IPS-NIHi7 (cell line): ENCODE measurements around the gene CDCA8.

Experiments used
- DNase-seq: peaks from one replicate; pipeline ENCODE4 v3.0.0; 2012; ENCODE audit warnings: mixed read lengths; ENCODE audit errors: extremely low spot score

Gene CDCA8

DNA sequence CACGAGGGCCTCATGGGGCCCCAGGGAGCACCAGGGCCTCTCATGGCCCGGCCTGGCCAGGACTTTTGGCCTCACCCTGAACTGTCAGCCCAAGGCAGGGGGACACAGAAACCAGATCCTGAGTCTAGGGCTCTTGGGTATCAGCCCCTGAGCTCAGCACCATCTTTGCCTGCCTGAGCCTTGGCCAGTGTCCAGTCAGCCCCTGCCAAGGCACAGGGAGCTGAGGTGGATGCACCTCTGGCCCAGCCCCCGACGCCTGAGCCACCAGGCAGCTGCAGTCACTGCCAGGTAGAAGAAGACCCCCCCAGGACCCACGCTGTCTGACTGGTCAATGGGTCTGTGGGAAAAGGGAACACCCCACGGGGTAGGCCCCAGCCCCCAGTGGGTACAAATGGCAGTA lies 25.3 kb downstream of the CDCA8 start:
- DNase-seq, result no peak

DNA sequence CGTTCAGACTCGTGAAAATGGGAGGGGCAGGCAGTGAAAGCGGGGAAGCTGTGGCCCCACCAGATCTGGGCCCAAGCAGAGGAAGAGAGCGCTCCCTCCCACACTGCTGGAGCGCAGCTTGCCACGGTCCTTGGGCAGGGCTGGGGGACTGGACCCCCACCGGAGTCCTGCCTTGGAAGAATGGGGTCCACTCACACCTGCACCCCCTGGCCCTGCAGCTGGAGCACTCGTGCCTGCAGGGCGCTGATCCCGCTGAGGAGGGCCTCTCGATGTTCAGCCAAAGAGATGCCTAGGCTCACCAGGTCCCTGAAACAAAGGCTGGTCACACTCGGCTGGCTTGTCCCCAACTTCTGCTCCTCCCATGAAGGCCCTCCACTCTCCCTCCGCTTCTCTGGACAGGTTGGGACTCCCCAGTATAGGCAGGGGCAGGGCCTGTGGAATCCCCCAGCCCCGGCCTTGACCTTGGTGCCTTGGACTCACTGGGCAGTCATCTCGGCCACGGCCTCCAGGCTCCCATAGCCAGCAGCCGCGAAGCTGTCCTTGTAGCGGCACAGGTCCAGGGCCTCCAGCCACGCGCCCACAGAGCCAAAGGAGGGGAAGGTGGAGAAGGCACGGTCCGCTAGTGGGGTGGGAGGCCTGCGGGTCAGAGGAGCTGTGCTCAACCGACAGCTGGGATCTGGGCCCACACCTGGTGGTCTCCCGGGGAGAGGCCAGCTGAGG lies 26.0 kb downstream of the CDCA8 start:
- no peak for DNase-seq

- no peak for DNase-seq
These were observed 26.7 kb downstream of the CDCA8 start for GRCh38 chr1:37718901-37719571.

DNA sequence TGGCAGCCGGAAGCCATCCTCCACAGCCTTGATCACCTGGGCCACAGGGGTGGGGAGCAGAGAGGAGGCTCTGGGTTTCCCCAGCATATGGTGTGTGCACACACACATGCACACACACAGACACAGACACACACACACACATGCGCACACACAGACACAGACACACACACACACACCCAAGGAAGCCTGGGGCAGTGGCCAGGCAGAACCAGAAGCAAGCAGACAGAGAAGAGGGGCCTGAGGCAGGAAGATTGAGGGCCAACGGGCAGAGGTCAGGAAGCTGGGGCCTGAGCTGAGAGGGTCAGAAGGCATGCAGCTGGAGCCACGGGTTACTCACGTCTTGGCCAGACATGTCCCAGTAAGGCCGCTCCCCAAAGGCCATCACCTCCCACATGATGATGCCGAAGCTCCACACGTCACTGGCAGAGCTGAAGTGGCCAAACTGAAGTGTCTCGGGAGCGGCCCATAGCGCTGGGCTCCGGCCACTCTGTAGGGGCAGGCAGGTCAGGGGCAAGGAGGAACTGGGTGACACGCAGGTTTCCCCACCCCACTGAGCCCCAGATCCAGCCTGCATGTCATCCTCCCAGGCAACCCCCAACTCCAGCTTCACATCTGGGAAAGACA lies 27.4 kb downstream of the CDCA8 start:
- DNase-seq, result no peak

DNA sequence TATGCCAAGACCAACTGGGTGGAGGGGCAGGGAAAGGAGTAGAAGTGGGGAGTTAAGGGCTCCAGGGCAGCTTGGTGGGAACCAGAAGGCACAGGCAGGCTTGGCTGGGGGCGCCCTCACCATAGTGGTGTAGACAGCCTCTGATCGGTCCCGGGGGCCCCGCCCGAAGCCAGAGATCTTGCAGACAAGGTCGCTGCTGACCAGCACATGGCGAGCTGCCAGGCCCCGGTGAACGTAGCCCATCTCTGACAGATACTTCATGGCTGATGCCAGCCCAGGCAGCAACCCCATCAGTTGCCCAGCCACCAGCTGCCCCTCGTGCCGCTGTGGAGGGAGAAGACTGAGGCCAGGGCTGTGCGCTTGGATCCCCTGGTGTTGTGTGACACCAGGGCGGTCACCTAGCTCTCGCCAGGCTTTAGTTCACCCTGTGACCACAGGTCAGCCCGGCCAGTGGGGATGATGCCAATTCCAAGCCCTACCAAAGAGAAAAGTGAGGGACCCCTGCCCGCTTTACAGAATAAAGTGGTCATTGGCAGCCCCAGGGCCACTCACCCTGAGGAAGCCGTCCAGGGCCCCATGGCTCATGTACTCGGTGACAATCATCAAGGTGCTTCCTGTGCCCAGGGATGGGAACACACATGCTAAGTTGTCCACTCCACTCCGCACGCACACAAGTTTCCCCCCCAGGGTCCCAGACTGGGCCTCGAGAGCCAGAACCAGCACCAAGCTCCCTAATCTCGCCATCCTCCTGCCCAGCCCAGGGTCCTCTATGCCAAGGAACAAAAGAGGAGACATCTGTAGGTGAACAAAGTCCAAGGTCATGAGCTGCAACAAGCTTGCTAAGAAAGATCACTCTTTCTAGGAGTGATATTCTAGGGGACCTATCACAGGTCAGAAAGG lies 28.2 kb downstream of the CDCA8 start:
- no peak for DNase-seq

GRCh38 chr1:37721565-37721964 lies 29.2 kb downstream of the CDCA8 start:
- no peak for DNase-seq

- DNase-seq, result no peak
These were observed 30.1 kb downstream of the CDCA8 start for GRCh38 chr1:37722181-37723071.

DNA sequence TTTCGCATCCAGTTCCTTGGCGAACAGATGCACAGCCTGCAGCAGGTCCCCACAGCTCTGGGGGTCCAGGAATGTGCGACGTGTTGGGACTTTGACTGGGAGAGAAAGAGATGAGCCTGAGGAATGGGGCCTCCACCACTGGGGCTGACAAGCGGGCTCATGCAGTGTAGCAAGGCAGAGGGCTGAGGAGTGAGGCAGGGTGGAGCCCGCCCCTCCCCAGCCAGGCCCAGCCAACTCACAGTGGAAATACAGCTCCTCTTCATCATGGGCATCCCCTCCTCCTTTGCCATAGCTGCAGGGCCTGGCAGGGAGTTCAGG lies 30.7 kb downstream of the CDCA8 start:
- DNase-seq, result no peak

DNA sequence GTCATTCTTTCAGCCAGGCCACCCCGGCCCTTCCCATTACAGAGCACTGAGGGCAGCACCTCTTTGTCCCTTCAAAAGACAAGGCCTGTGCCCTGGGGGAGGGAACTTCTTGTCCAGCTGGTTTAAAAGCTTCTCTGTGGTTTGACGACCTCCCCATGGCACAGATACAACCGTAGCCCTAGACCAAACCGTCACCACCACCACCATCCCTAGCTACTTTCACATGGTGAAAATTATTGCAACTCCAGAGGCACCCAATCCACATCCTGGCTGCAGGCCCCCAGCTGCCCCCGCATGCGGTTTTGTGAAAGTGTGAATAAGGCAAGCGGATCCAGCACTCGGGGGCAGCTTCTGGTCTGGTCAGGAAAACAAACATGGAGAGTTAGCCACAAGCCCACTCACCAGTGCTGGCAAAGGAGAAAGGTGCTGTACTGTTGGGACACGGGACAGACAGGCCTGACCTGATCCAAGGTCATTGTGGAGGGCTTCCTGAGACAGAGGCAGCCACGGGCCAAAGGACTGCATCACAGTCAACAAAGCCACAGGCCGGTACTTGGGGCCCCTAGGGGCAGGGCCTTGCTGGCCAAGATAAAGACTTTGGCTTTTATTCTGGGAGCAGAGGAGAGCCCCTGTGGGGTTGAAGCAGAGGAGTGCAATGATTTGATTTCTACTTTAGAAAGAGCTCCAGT lies 31.2 kb downstream of the CDCA8 start:
- no peak for DNase-seq

DNA sequence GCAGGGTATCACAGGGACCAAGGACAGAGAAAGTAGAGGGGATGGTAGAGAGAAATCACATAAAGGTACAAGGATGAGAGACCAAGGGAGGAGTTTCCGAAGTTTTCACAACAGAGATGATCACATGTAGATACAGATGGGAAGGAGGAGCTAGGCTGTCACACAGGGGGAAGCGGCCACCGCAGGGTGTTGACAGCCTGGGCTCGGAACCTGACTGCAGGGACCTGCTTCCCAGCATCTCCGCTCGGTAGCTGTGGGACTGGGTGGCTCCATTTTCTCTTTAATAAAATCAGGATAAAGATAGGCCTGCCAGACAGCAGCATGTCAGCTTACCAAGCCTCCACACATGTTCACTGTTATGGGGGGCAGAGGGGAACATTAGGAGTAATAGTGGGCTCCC lies 32.3 kb downstream of the CDCA8 start:
- no peak for DNase-seq

DNA sequence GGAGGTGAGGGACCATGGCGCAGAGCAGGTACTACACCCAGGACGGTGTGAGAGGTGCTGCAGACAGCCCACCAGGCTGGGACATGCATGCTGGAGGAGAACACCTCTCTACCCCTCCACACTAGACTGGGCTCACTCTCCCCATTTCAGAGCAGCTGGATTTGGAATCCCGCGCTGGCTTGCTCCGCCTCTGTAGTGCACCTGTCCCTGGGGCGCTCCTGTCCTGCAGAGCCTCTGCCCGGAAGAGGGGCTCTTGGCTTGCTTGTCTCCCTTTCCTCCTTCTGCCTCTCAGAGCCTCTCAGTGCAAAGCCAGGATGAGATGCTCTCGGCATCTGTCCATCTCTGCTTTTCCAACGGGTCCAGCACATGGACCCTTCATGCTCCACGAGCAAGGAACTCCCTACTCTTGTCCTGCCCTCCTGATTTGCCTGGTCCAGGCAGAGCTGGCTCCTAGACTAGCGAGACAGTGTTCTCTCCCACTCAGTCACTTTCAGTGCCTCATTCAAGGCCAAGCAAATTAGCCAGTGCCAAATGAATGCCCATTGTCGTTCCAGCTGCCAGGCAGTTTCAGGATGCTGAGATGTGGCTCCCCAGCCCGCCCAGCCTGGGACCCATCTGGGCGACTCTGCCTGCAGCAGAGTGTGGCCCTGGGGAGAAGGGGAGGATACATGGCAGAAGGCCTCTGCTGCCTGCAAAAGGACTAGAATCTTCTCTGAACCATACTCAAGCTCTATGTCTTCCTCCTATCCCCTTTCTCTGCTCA lies 33.7 kb downstream of the CDCA8 start:
- DNase-seq, result no peak

DNA sequence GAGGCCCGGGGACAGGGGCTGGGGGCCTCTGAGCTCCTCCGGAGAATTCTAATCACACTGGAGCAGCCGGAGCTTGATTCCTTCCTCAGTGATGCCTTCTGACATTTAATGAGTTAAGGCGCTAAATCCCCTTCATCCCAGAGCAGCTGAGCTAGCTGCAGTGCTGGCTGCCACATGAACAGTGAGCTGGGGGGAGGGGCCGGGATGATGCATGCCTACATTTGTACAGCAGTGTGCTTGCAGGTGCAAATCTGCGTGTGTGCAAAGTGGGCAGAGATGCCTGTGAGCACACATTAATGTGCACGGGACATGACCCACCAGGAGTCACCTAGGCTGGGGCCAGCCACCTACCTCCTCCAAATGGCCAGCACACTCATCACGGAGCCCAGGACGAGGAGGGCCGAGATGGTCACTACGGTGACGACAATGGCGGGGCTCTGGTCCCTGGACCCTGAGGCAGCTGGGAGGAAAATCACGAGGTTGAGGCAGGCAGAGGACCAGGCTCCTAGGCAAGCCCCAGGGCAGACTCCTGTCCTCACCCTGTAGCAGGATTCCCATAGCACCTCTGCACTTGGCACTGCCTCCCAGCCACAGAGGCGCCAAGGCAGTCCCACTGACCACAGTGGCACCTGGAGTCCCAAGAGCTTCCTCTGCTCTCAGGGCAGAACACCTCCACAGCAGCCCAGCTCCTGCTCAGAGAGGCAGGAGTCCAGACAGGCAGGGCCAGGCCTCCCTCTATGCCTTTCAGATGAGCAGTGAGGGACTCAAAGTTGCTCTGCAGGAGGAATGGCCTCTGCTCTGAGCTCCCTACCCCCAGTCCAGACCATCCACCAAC lies 34.7 kb downstream of the CDCA8 start:
- DNase-seq, result no peak

- DNase-seq, result no peak
These were observed 36.1 kb downstream of the CDCA8 start for GRCh38 chr1:37728416-37728815.

DNA sequence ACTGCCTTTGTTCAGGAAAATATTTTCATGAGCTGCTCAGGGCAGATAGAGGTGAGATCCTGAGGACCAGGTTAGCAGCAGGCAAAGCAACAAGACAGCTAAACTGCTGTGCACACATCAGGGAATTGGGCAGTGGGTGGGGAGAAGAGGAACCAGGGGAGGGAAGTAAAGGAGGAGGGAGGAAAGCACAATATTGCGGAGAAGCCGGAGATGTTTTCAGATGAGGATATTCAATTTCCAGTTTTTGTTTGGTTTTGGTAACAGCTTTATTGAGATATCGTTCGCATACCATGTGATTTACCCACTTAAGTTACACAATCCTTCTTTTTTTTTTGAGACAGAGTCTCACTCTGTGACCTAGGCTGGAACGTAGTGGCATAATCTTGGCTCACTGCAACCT lies 38.1 kb downstream of the CDCA8 start:
- no peak for DNase-seq

GRCh38 chr1:37731312-37732019 lies 39.1 kb downstream of the CDCA8 start:
- no peak for DNase-seq

DNA sequence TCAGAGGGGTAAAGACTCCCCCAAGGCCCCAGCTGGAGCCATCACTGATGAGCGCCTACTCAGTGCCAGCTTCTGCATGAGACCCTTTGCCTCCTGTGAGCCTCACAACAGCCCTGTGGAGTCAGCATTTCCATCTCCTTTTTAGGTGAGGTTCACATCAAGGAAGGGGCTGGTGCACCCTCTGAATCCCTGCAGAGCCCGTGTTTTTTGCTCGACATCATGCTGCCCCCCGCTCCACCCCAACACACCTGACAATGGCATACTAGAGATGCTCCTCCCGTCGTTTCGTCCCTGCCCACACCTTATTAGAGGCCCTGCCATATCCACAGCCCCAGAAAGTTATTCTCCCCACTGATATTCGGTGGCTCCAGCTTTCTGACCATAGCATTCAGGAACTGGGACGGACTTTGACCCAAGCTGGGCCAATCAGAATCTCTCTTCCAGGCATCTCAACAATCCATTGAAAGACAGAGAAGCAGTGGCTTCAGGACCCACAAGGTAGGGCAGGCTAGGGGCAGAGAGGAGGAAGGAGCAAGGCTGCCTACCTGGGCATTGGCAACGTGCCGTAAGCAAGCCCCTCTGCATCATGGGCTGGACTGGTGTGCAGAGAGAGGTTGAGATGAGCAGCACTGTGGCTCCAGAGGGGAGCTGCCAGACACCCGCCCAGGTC lies 39.9 kb downstream of the CDCA8 start:
- DNase-seq, result no peak

DNA sequence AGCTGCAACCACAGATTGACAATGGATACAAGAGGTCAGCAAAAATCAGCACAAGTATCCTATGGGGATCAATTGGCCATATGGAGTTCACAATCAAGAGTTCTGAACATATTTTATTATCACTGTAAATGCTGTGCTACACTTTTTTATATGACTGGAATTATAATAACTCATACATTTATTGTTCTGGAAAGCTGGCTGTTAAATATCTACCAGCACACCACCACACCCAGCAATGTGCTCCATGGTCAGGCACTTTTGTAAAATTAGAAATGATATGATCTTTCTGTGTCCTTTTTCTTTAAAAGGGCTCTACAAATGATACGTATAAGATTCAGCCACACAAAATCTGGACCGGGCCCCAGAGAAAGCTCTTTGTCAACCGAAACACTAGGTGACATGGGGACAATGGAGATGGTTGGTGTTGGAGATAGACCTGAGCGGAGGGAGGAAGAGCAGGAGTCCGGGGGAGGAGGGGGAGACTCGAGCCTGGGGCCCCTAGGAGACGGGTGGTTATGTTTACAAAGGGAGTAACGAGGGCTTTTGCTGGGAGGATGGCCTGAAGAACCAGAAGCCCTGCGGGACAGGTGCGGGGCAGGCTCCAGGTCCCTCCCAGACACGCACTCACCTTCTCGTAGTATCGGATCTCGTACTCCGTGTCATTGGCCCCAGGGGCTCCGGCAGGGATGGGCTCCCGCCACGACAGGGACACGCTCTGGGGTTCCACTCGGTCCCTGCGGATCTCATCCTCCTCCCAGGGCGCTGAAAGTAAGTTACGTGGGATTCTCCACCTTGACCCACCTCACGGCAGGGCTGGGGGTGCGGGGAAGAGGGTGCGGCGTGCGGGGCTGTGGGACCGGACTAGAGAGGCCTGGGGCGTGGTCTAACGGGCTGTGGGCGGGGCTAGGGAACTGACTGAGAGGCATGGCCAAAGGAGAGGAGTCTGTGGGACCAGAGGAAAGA lies 42.6 kb downstream of the CDCA8 start:
- peak; percentile 88 for DNase-seq
